SH-SY5Y (cell line): ENCODE data around the gene KIF1B.

Experiments used
- GATA2 ChIP-seq: IDR thresholded peaks from 2 replicates; pipeline ENCODE4 v1.6.1; 2011; ENCODE audit warnings: mild to moderate bottlenecking, low read depth, low read length
- GATA3 ChIP-seq: IDR thresholded peaks from 2 replicates; pipeline ENCODE4 v1.6.1; 2011; ENCODE audit warnings: low read depth, mild to moderate bottlenecking, low read length, moderate library complexity

- TF ChIP-seq GATA3 (no peak), GATA2 (no peak)
Measured at GRCh38 chr1:10398734-10399443, 188.5 kb downstream of the KIF1B start, which contains the start of gene PGD.
